Lung (tissue), 12 donors: ENCODE results near the gene AMBRA1. TPM values are rescaled to one million over a fixed set of nuclear protein-coding genes. Genes with fewer than 3 reads are reported as not detected.

ENCODE experiments used
- ATAC-seq: fragments of 200-7000 bp; cut with Tn5 transposase; one replicate; pipeline ENCODE4 v1.9.1; 2020; ENCODE audit warnings: moderate number of reproducible peaks; ENCODE audit not compliant: insufficient read depth, low FRiP score
- DNase-seq, 3 donors: peaks; one replicate each; pipeline ENCODE4 v3.0.0-alpha.2; 2013 to 2017
- H3K27ac ChIP-seq, 2 donors: one replicate each; pipeline ENCODE4 v1.5.1; 2013; ENCODE audit warnings: mild to moderate bottlenecking in 2 of 2, moderate library complexity in 2 of 2, control low read depth in 1 of 2, inconsistent platforms in 1 of 2, low read depth in 1 of 2, low read length in 1 of 2
- H3K27me3 ChIP-seq, 3 donors: one replicate each; pipeline ENCODE4 v1.5.1; 2013; ENCODE audit warnings: low read length in 2 of 3; ENCODE audit not compliant: control insufficient read depth in 3 of 3, insufficient read depth in 3 of 3
- H3K36me3 ChIP-seq, 4 donors: one replicate each; pipeline ENCODE4 v1.5.1; 2013; ENCODE audit warnings: low read length in 4 of 4, mild to moderate bottlenecking in 1 of 4, moderate library complexity in 1 of 4; ENCODE audit not compliant: control insufficient read depth in 4 of 4, insufficient read depth in 4 of 4
- H3K4me1 ChIP-seq, 5 donors: one replicate each; pipeline ENCODE4 v1.5.1; 2013; ENCODE audit warnings: low read length in 5 of 5, mild to moderate bottlenecking in 2 of 5, moderate library complexity in 1 of 5; ENCODE audit not compliant: control insufficient read depth in 5 of 5, insufficient read depth in 5 of 5
- H3K4me3 ChIP-seq: one replicate; pipeline ENCODE4 v1.5.1; 2013; ENCODE audit warnings: mild to moderate bottlenecking, control low read depth, moderate library complexity
- H3K9ac ChIP-seq, 2 donors: one replicate each; pipeline ENCODE4 v1.5.1; 2013; ENCODE audit warnings: low read length in 2 of 2, control low read depth in 1 of 2; ENCODE audit not compliant: insufficient read depth in 1 of 2
- H3K9me3 ChIP-seq, 4 donors: one replicate each; pipeline ENCODE4 v1.5.1; 2013; ENCODE audit warnings: low read length in 3 of 4, mild to moderate bottlenecking in 1 of 4, moderate library complexity in 1 of 4; ENCODE audit not compliant: control insufficient read depth in 4 of 4, insufficient read depth in 3 of 4
- CTCF ChIP-seq: IDR thresholded peaks from 2 replicates; pipeline ENCODE4 v1.5.1; 2012; ENCODE audit warnings: mild to moderate bottlenecking; ENCODE audit errors: control extremely low read depth, extremely low read depth
- WGBS, 2 donors: extraction: QIAGEN DNeasy Blood & Tissue Kit; methylation state at CpG; one replicate each; pipeline ENCODE4 v1.1.7; 2013; 5-methylcytosine and 5-hydroxymethylcytosine counted together
- polyA plus RNA-seq, 2 donors: library from polyadenylated mRNA; stranded (reverse); fragments of 200-250 nt; gene quantifications; one replicate each; pipeline ENCODE4 v1.2.1, GENCODE V29; 2013
- total RNA-seq, 2 donors: library from RNA; depleted of rRNA in 1 of 2; stranded (reverse); fragments of >200 nt in 1 of 2; gene quantifications; one replicate each; pipeline ENCODE4 v1.2.1, GENCODE V29; 2014 to 2021
- donor health status: control.
- donor health status: control.
- donor health status: Bipolar disorder and iron deficiency.
- donor health status: healthy.
- donor health status: DM: yes; HTN: yes; CAD: no.

The AMBRA1 gene
- total and polyA plus RNA-seq, 4 donors, result 7.4 to 41.2 (median 23.7) TPM

DNA sequence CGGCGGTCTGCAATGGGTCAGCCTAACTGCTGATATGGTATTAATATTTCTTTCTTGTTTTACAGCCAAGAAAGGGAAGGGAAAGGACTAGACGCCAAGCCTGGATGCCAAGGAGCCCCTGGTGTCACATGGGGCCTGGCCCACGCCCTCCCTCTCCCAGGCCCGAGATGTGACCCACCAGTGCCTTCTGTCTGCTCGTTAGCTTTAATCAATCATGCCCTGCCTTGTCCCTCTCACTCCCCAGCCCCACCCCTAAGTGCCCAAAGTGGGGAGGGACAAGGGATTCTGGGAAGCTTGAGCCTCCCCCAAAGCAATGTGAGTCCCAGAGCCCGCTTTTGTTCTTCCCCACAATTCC, 210.4 kb downstream of the AMBRA1 start:
- DNase-seq (no peak), ATAC-seq (no peak)
- Histone ChIP-seq H3K27me3 (peaks cover 0 to 10% (median 2%) of the 10 kb centered on the region in 3 donors), H3K9me3 (no peaks in the 10 kb centered on the region), H3K9ac (no peak overlapping the region), H3K4me1 (peaks cover 0 to 29% (median 7%) of the 10 kb centered on the region in 5 donors), H3K36me3 (peaks cover 0 to 7% (median 3%) of the 10 kb centered on the region in 4 donors), H3K27ac (no peak overlapping the region), H3K4me3 (no peak overlapping the region)
- 80 to 83% methylated on average over 7 of the region's 7 CpGs for WGBS, 2 donors
- no peak for TF ChIP-seq CTCF

- peaks cover 0 to 23% (median 7%) of the 10 kb centered on the region in 5 donors for H3K4me1 ChIP-seq
- WGBS, 2 donors, result 55 to 56% methylated on average over 18 of the region's 18 CpGs
- no peak for TF ChIP-seq CTCF
- H3K27ac ChIP-seq, result no peak overlapping the region
- peaks cover 0 to 7% (median 0%) of the 10 kb centered on the region in 3 donors for H3K27me3 ChIP-seq
- H3K9me3 ChIP-seq, result no peaks in the 10 kb centered on the region
- DNase-seq, result peak; percentile 51 to 66 (median 58)
- H3K9ac ChIP-seq, result no peak overlapping the region
- H3K4me3 ChIP-seq, result no peak overlapping the region
- no peak for ATAC-seq
- peaks cover 0 to 7% (median 4%) of the 10 kb centered on the region in 4 donors for H3K36me3 ChIP-seq
These were observed 211.0 kb downstream of the AMBRA1 start for GRCh38 chr11:46382646-46383403.

DNA sequence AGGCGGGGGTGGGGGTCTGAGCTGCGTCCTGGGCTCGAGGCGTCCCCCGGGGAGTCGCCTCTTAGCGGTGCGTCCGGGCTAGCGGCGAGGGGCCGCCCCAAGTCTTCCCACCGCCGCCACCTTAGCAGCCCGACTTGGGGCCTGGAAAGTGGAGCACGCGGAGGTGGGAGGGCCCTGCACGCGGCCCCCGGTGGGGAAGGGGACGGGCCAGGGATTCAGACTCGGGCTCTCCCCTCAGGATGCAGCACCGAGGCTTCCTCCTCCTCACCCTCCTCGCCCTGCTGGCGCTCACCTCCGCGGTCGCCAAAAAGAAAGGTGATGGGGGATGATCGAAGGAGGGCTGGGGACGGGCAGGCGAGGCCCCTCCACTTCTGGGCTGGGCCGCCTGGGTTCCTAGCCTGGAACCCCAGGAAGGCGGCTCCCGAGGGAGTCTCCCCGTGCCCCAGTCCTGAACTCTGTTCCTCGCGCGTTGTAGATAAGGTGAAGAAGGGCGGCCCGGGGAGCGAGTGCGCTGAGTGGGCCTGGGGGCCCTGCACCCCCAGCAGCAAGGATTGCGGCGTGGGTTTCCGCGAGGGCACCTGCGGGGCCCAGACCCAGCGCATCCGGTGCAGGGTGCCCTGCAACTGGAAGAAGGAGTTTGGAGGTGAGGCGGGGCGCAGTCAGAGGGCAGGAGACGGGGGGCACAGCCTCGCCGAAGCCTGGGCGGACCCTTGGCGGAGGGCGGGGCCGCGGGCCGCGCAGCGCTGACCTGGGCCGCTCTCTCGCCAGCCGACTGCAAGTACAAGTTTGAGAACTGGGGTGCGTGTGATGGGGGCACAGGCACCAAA, 211.8 kb downstream of the AMBRA1 start:
- DNase-seq, result peak; percentile 51 to 59 (median 55)
- Histone ChIP-seq H3K4me1 (peaks cover 0 to 19% (median 7%) of the 10 kb centered on the region in 5 donors), H3K36me3 (peaks cover 0 to 11% (median 6%) of the 10 kb centered on the region in 4 donors), H3K27ac (no peak overlapping the region), H3K9me3 (no peaks in the 10 kb centered on the region), H3K9ac (peak overlapping the region; percentile 25 to 61), H3K4me3 (no peak overlapping the region), H3K27me3 (peaks cover 0 to under 1% (median 0%) of the 10 kb centered on the region in 3 donors)
- 1 to 4% methylated on average over 61 to 66 of the region's 66 CpGs for WGBS, 2 donors
- ATAC-seq, result no peak
- TF ChIP-seq CTCF, result no peak
